Aorta (tissue), 5 donors: ENCODE results near the gene HOXB6. TPM values are rescaled to one million over a fixed set of nuclear protein-coding genes. Genes with fewer than 3 reads are reported as not detected.
A peak's percentile ranks its signal among the peaks of the same experiment; 100 is the strongest.

ENCODE experiments used
- ATAC-seq: fragments of 200-7000 bp; cut with Tn5 transposase; one replicate; pipeline ENCODE4 v1.9.1; 2022; ENCODE audit warnings: moderate library complexity; ENCODE audit not compliant: low FRiP score
- DNase-seq, 2 donors: peaks; one replicate each; pipeline ENCODE4 v3.0.0-alpha.2; 2020
- H3K27ac ChIP-seq, 2 donors: one replicate each; pipeline ENCODE4 v1.5.1; 2013; ENCODE audit warnings: low read length in 2 of 2, mild to moderate bottlenecking in 2 of 2, moderate library complexity in 2 of 2, control low read depth in 1 of 2, inconsistent platforms in 1 of 2, low read depth in 1 of 2
- H3K27me3 ChIP-seq, 2 donors: one replicate each; pipeline ENCODE4 v1.6.1; 2013; ENCODE audit warnings: control low read depth in 1 of 2, low read length in 1 of 2, mild to moderate bottlenecking in 1 of 2, moderate library complexity in 1 of 2; ENCODE audit not compliant: insufficient read depth in 2 of 2, control insufficient read depth in 1 of 2
- H3K36me3 ChIP-seq, 2 donors: one replicate each; pipeline ENCODE4 v1.6.1; 2013; ENCODE audit warnings: control low read depth in 1 of 2, low read length in 1 of 2, mild to moderate bottlenecking in 1 of 2; ENCODE audit not compliant: insufficient read depth in 2 of 2, control insufficient read depth in 1 of 2
- H3K4me1 ChIP-seq, 2 donors: one replicate each; pipeline ENCODE4 v1.6.1; 2013; ENCODE audit warnings: low read length in 2 of 2, control low read depth in 1 of 2, mild to moderate bottlenecking in 1 of 2, moderate library complexity in 1 of 2; ENCODE audit not compliant: insufficient read depth in 2 of 2, control insufficient read depth in 1 of 2
- H3K4me3 ChIP-seq, 2 donors: one replicate each; pipeline ENCODE4 v1.5.1; 2013; ENCODE audit warnings: low read length in 2 of 2, control low read depth in 1 of 2, mild to moderate bottlenecking in 1 of 2
- H3K9me3 ChIP-seq: one replicate; pipeline ENCODE4 v1.6.1; 2013; ENCODE audit warnings: mild to moderate bottlenecking, low read length; ENCODE audit not compliant: control insufficient read depth
- WGBS, 2 donors: extraction: QIAGEN DNeasy Blood & Tissue Kit; methylation state at CpG; one replicate each; pipeline ENCODE4 v1.1.7; 2013; 5-methylcytosine and 5-hydroxymethylcytosine counted together
- intact Hi-C, 2 donors: fragments of 100-400 bp; cut with DNase I; formaldehyde crosslinking; loops; one replicate each; pipeline versions ENCODE4 v1.14.2 to v1.15.0; 2022
- polyA plus RNA-seq, 2 donors: library from polyadenylated mRNA; stranded (reverse); fragments of 200-250 nt; gene quantifications; one replicate each; pipeline ENCODE4 v1.2.3, GENCODE V29; 2013
- total RNA-seq, 2 donors: library from RNA; stranded (reverse); fragmentation: NEBNext Ultra II Directional; extraction: Animal tissue kit (Norgen Biotek cat#: 25700); gene quantifications; one replicate each; pipeline ENCODE4 v1.2.1, GENCODE V29; 2021
- donor health status: healthy with polysubstance abuse.
- donor health status: Bipolar disorder and iron deficiency.
- donor health status: DM: no; HTN: no; CAD: no.
- donor health status: DM: no; HTN: no; CAD: no.
- donor health status: DM: yes; HTN: yes; CAD: no.

Gene HOXB6
- total and polyA plus RNA-seq, 4 donors, result 3.9 to 16.8 (median 5.0) TPM

- Histone ChIP-seq H3K9me3 (no peaks in the 10 kb centered on the region), H3K36me3 (no peaks in the 10 kb centered on the region), H3K27ac (no peak overlapping the region), H3K4me1 (no peaks in the 10 kb centered on the region), H3K27me3 (no peaks in the 10 kb centered on the region), H3K4me3 (no peak overlapping the region)
- WGBS, 2 donors, result 57 to 59% methylated on average over 5 of the region's 5 CpGs
- intact Hi-C loops, result loop anchor here in 1 of 2 donors (5.0 kb wide), 1 partner anchor 292 kb away; no protein-coding TSS in a partner anchor
- DNase-seq (no peak), ATAC-seq (no peak)
Observed at GRCh38 chr17:48624118-48624517, 19.3 kb upstream of the HOXB6 start.

- ATAC-seq (no peak), DNase-seq (no peak)
- Histone ChIP-seq H3K4me3 (no peak overlapping the region), H3K27me3 (no peaks in the 10 kb centered on the region), H3K27ac (no peak overlapping the region), H3K9me3 (no peaks in the 10 kb centered on the region), H3K36me3 (no peaks in the 10 kb centered on the region), H3K4me1 (no peaks in the 10 kb centered on the region)
- intact Hi-C loops, result loop anchor here in 1 of 2 donors (5.0 kb wide), 1 partner anchor 291 kb away; no protein-coding TSS in a partner anchor
- 40 to 52% methylated on average over 4 of the region's 4 CpGs for WGBS, 2 donors
Observed at GRCh38 chr17:48623583-48623982, 18.8 kb upstream of the HOXB6 start.

GRCh38 chr17:48622857-48623256 is 18.1 kb upstream of the HOXB6 start:
- 55 to 59% methylated on average over 11 of the region's 11 CpGs for WGBS, 2 donors

GRCh38 chr17:48621410-48622392 is 16.9 kb upstream of the HOXB6 start:
- Histone ChIP-seq H3K9me3 (no peaks in the 10 kb centered on the region), H3K36me3 (no peaks in the 10 kb centered on the region), H3K4me1 (no peaks in the 10 kb centered on the region), H3K4me3 (no peak overlapping the region), H3K27me3 (no peaks in the 10 kb centered on the region), H3K27ac (no peak overlapping the region)
- no peak for DNase-seq
- ATAC-seq, result no peak
- intact Hi-C loops, result loop anchor here in 1 of 2 donors (5.0 kb wide), 1 partner anchor 289 kb away; no protein-coding TSS in a partner anchor
- 31 to 40% methylated on average over 41 of the region's 41 CpGs for WGBS, 2 donors

More at GRCh38 chr17:48622857-48623256, 18.1 kb upstream of the HOXB6 start:
- H3K9me3 ChIP-seq, result no peaks in the 10 kb centered on the region
- H3K36me3 ChIP-seq, result no peaks in the 10 kb centered on the region
- DNase-seq, result no peak
- no peak overlapping the region for H3K4me3 ChIP-seq
- no peaks in the 10 kb centered on the region for H3K27me3 ChIP-seq
- no peaks in the 10 kb centered on the region for H3K4me1 ChIP-seq
- no peak for ATAC-seq
- H3K27ac ChIP-seq, result no peak overlapping the region
- intact Hi-C loops, result loop anchor here in 1 of 2 donors (5.0 kb wide), 1 partner anchor 291 kb away; no protein-coding TSS in a partner anchor

GRCh38 chr17:48620461-48621139 is 15.8 kb upstream of the HOXB6 start:
- no peak for DNase-seq
- ATAC-seq, result no peak
- Histone ChIP-seq H3K4me3 (no peak overlapping the region), H3K4me1 (no peaks in the 10 kb centered on the region), H3K27me3 (no peaks in the 10 kb centered on the region), H3K36me3 (no peaks in the 10 kb centered on the region), H3K27ac (no peak overlapping the region), H3K9me3 (no peaks in the 10 kb centered on the region)
- 77 to 92% methylated on average over 6 of the region's 6 CpGs for WGBS, 2 donors
- intact Hi-C loops, result loop anchor here in 1 of 2 donors (5.0 kb wide), 1 partner anchor 288 kb away; no protein-coding TSS in a partner anchor

- Histone ChIP-seq H3K9me3 (no peaks in the 10 kb centered on the region), H3K36me3 (no peaks in the 10 kb centered on the region), H3K27me3 (no peaks in the 10 kb centered on the region), H3K4me1 (no peaks in the 10 kb centered on the region), H3K27ac (no peak overlapping the region), H3K4me3 (no peak overlapping the region)
- intact Hi-C loops, result loop anchor here (5.0 kb wide), 3 partner anchors 268 to 288 kb away; no protein-coding TSS in a partner anchor
- no peak for ATAC-seq
- DNase-seq, result no peak
- WGBS, 2 donors, result 64 to 78% methylated on average over 32 of the region's 32 CpGs
Observed at GRCh38 chr17:48619826-48620449, 15.2 kb upstream of the HOXB6 start.

GRCh38 chr17:48618256-48618896 is 13.6 kb upstream of the HOXB6 start:
- WGBS, 2 donors, result 6 to 7% methylated on average over 25 of the region's 25 CpGs
- ATAC-seq (peak; percentile 92), DNase-seq (peak; percentile 90 to 96)
- H3K4me1 ChIP-seq, result no peaks in the 10 kb centered on the region
- no peaks in the 10 kb centered on the region for H3K36me3 ChIP-seq
- no peak overlapping the region for H3K4me3 ChIP-seq
- H3K27me3 ChIP-seq, result no peaks in the 10 kb centered on the region
- intact Hi-C loops, result loop anchor here (5.0 kb wide), 2 partner anchors 266 to 281 kb away; no protein-coding TSS in a partner anchor
- no peak overlapping the region for H3K27ac ChIP-seq
- no peaks in the 10 kb centered on the region for H3K9me3 ChIP-seq
